Measurements from ENCODE around the gene CAMSAP1. TPM values are rescaled to one million over a fixed set of nuclear protein-coding genes. Genes with fewer than 3 reads are reported as not detected.

The CAMSAP1 gene
- total RNA-seq, 2 donors from 2014 or later, result 19.4 to 21.4 TPM

DNA sequence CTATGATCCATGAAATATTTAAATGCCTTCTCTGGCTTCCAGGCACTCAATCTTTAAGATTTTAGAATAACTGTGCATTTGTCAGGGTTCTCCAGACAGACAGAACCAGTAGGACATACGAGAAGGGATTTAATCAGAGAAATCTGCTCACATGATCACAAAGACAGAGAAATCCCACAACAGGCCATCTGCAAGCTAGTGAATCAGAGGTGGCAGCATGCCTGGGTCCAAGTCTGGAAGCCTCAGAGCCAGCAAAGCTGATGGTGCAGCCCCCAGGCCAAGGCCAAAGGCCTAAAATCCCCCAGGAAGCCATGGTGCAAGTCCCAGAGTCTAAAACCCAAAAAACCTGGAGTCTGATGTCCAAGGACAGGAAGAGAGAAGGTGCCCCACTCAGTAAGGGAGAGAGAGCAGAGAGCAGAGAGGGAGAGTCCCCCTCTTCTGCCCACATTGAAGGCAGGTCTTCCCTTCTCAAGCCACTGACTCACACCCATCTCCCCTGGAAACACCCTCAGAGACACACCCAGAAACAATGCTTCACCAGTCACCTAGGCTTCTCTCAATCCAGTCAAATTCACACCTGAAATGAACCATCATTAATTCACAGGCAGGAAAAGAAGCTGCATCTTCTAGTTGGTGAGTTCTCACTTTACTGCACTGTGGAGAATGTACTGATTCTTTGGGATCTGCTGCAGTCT lies 48.7 kb downstream of the CAMSAP1 start:
- no peak overlapping the region for H3K4me3 ChIP-seq
- no peaks in the 10 kb centered on the region for H3K9me3 ChIP-seq
- no peak for TF ChIP-seq CTCF (IDR thresholded peaks at IDR 0.05)
- DNase-seq (ENCODE audit: low spot score), result no peak
- H3K27me3 ChIP-seq, result no peaks in the 10 kb centered on the region
- H3K36me3 ChIP-seq, result peaks cover 15% of the 10 kb centered on the region
- no peak overlapping the region for H3K27ac ChIP-seq
- H3K4me1 ChIP-seq, result no peaks in the 10 kb centered on the region

DNA sequence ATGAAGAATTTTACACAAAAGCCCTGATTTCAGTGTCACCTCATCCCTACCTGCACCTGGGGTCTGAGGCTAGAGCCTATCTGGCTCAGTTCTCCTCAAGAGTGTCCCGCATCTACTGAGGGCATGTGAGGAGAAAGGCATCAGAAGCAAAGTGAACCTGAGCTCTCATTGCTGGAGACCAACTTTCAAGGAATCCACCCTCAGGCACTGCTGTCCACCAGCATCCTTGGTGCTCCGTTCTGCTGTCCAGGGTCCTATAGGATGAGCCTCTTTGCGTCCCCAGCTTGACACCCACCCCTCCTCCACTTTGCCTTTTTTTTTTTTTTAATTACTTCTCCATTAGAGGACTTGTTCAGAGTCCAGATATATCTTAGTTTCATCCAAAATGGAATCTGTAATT lies 49.5 kb downstream of the CAMSAP1 start:
- DNase-seq (ENCODE audit: low spot score), result no peak
- no peak for TF ChIP-seq CTCF (IDR thresholded peaks at IDR 0.05)

DNA sequence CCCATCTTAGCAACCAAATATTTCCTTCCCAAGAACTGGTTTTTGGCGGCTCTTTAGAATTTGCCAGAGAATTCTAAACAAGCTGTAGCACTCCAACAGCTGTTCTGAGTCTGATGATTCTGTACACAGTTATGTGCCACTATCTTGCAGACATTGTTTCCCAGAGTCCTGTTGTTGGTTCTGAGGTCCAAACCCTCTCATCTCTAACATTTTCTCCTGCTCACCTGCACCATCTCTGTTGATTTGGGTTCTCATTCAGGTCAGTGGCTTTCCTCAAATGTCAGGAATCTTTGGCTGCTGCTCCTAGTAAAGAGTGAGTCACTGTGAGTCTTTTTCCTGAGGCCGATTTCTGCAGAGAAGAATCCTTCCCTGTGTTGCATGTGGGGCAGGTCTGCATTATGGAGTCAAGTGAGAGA lies 50.0 kb downstream of the CAMSAP1 start:
- no peak overlapping the region for H3K4me3 ChIP-seq
- TF ChIP-seq CTCF (IDR thresholded peaks at IDR 0.05), result no peak
- peaks cover 15% of the 10 kb centered on the region for H3K36me3 ChIP-seq
- no peaks in the 10 kb centered on the region for H3K4me1 ChIP-seq
- no peaks in the 10 kb centered on the region for H3K9me3 ChIP-seq
- H3K27me3 ChIP-seq, result no peaks in the 10 kb centered on the region
- DNase-seq (ENCODE audit: low spot score), result no peak
- H3K27ac ChIP-seq, result no peak overlapping the region

More for the DNA sequence above, 49.5 kb downstream of the CAMSAP1 start:
- Histone ChIP-seq H3K27ac (no peak overlapping the region), H3K4me3 (no peak overlapping the region), H3K36me3 (peaks cover 15% of the 10 kb centered on the region), H3K27me3 (no peaks in the 10 kb centered on the region), H3K9me3 (no peaks in the 10 kb centered on the region), H3K4me1 (no peaks in the 10 kb centered on the region)

- H3K27ac ChIP-seq, result no peak overlapping the region
- DNase-seq (ENCODE audit: low spot score), result no peak
- H3K9me3 ChIP-seq, result no peaks in the 10 kb centered on the region
- no peak overlapping the region for H3K4me3 ChIP-seq
- TF ChIP-seq CTCF (IDR thresholded peaks at IDR 0.05), result no peak
- H3K4me1 ChIP-seq, result no peaks in the 10 kb centered on the region
- no peaks in the 10 kb centered on the region for H3K27me3 ChIP-seq
- H3K36me3 ChIP-seq, result peaks cover 5% of the 10 kb centered on the region
Measured at GRCh38 chr9:135851748-135852147, 55.6 kb downstream of the CAMSAP1 start.

DNA sequence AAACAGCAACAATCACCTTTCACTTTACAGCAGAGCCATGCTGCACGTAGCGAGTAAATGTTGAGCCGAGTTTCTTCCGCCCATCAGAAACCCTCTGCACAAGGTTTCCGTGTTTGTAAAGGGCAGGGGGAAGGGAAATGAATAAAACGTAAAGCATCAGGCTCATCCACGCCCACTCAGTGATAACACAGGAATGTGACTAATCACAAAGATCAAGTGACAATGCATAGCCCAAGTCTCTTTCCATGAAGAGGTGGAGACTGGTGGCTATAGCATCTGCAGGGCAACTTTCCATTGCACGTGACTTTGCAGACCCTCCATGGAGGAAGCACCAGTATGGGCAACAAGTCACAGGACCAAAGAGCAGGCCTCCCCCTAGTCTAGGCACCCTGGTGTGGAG lies 56.6 kb downstream of the CAMSAP1 start:
- DNase-seq (ENCODE audit: low spot score), result no peak
- Histone ChIP-seq H3K4me3 (no peak overlapping the region), H3K27ac (no peak overlapping the region), H3K9me3 (no peaks in the 10 kb centered on the region), H3K36me3 (no peaks in the 10 kb centered on the region), H3K27me3 (no peaks in the 10 kb centered on the region), H3K4me1 (no peaks in the 10 kb centered on the region)
- TF ChIP-seq CTCF (IDR thresholded peaks at IDR 0.05), result no peak

GRCh38 chr9:135849181-135849580 lies 58.2 kb downstream of the CAMSAP1 start:
- TF ChIP-seq CTCF (IDR thresholded peaks at IDR 0.05), result no peak
- no peak overlapping the region for H3K27ac ChIP-seq

More at GRCh38 chr9:135849181-135849580, 58.2 kb downstream of the CAMSAP1 start:
- no peaks in the 10 kb centered on the region for H3K36me3 ChIP-seq
- H3K27me3 ChIP-seq, result no peaks in the 10 kb centered on the region
- H3K4me1 ChIP-seq, result no peaks in the 10 kb centered on the region
- no peak for DNase-seq (ENCODE audit: low spot score)
- H3K9me3 ChIP-seq, result no peaks in the 10 kb centered on the region
- no peak overlapping the region for H3K4me3 ChIP-seq

All from right atrium auricular region (tissue), 2 donors.